Cardiac muscle cell (in vitro differentiated cells and primary cell): ENCODE data around the gene DNAH7. TPM values are rescaled to one million over a fixed set of nuclear protein-coding genes. Genes with fewer than 3 reads are reported as not detected.

Experiments used
- DNase-seq, 2 donors: peaks; one replicate each; pipeline versions ENCODE4 v3.0.0 to v3.0.0-alpha.2; 2010 to 2017; ENCODE audit warnings: low read depth in 1 of 2, low spot score in 1 of 2
- H3K27ac ChIP-seq: fragments of 200-600 bp; sonication (generic); 2 replicates; pipeline ENCODE4 v1.5.1; 2016
- H3K27me3 ChIP-seq: fragments of 200-600 bp; sonication (generic); 2 replicates; pipeline ENCODE4 v1.6.0; 2016; ENCODE audit warnings: control low read depth
- H3K36me3 ChIP-seq: fragments of 200-600 bp; sonication (generic); 2 replicates; pipeline ENCODE4 v1.5.1; 2016; ENCODE audit warnings: control low read depth
- H3K4me1 ChIP-seq: fragments of 200-600 bp; sonication (generic); 2 replicates; pipeline ENCODE4 v1.8.1; 2017; ENCODE audit warnings: low read depth, mild to moderate bottlenecking, mixed run types
- H3K4me3 ChIP-seq: fragments of 200-600 bp; sonication (generic); 2 replicates; pipeline ENCODE4 v1.5.1; 2016; ENCODE audit warnings: mild to moderate bottlenecking
- H3K9me3 ChIP-seq: fragments of 200-600 bp; sonication (generic); 2 replicates; pipeline ENCODE4 v1.5.1; 2017; ENCODE audit warnings: low read depth, mild to moderate bottlenecking, control low read depth
- polyA plus RNA-seq: library from polyadenylated mRNA; unstranded; fragments of >200 nt; fragmentation: Nextera tagmentation; extraction: Ambion mirVana; gene quantifications from 2 replicates; pipeline ENCODE4 v1.2.1, GENCODE V29; 2016
- total RNA-seq: library from RNA; depleted of rRNA; stranded (reverse); fragments of >200 nt; gene quantifications from 2 replicates; pipeline ENCODE4 v1.2.3, GENCODE V29; 2016
- TF ChIP-seq, protein P1 (sequence below): IDR thresholded peaks from 2 replicates; pipeline ENCODE4 v1.5.1; 2012; ENCODE audit warnings: low read depth, mild to moderate bottlenecking, low read length

Gene DNAH7
- total and polyA plus RNA-seq, 2 experiments from 2014 or later, result 0.75 to 1.8 TPM

DNA sequence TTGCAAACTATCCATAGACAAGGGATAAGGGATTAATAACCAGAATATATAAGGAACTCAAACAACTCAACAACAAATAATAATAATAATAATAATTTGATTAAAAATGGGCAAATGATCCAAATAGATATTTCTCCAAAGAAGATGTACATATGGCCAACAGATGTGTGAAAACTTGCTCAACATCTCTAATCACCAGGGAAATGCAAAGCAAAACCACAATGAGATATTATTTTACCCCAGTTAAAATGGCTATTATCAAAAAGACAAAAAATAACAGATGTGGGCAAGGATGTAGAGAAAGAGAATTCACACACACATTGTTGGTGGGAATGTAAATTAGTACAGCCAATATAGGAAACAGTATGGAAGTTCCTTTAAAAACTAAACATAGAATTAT is 26.9 kb downstream of the DNAH7 start:
- no peak overlapping the region for H3K27ac ChIP-seq
- no peak overlapping the region for H3K4me3 ChIP-seq
- TF ChIP-seq, protein P1, sequence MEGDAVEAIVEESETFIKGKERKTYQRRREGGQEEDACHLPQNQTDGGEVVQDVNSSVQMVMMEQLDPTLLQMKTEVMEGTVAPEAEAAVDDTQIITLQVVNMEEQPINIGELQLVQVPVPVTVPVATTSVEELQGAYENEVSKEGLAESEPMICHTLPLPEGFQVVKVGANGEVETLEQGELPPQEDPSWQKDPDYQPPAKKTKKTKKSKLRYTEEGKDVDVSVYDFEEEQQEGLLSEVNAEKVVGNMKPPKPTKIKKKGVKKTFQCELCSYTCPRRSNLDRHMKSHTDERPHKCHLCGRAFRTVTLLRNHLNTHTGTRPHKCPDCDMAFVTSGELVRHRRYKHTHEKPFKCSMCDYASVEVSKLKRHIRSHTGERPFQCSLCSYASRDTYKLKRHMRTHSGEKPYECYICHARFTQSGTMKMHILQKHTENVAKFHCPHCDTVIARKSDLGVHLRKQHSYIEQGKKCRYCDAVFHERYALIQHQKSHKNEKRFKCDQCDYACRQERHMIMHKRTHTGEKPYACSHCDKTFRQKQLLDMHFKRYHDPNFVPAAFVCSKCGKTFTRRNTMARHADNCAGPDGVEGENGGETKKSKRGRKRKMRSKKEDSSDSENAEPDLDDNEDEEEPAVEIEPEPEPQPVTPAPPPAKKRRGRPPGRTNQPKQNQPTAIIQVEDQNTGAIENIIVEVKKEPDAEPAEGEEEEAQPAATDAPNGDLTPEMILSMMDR, result no peak
- no peak for DNase-seq
- H3K36me3 ChIP-seq, result no peaks in the 10 kb centered on the region
- no peaks in the 10 kb centered on the region for H3K27me3 ChIP-seq
- no peaks in the 10 kb centered on the region for H3K4me1 ChIP-seq
- no peaks in the 10 kb centered on the region for H3K9me3 ChIP-seq

DNA sequence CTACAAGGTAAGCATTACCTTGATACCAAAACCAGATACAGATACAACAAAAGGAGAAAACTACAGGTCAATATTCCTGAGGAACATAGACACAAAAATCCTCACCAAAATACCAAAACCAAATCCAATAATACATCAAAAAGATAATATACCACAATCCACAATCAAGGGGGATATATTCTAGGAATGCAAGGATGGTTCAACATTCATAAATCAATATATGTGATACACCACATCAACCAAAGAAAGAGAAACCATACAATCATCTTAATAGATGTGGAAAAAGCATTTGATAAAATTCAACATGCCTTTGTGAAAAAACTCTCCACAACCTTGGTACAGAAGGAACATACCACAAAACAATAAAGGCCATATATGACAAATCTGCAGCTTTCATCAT is 28.4 kb downstream of the DNAH7 start:
- H3K4me1 ChIP-seq, result no peaks in the 10 kb centered on the region

DNA sequence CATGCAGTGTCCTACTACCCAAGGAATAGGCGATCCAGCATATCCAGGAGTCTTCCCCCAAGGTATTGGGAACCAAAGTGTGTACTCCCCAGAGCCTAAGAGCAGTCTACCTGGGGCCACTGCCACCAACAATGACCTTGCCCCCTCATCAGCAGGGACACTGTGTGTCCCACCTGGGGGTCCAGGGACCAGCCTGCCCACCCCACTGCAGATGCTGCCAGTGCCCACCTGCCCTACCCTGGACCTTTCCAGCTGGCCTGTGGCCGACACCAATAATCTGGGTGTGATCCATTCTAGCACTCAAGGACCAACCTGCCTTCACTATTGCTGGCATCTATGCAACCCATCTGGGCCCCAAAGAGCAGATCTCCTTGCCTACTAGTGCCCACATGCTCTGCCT is 32.2 kb downstream of the DNAH7 start:
- Histone ChIP-seq H3K4me3 (no peak overlapping the region), H3K9me3 (no peaks in the 10 kb centered on the region), H3K36me3 (no peaks in the 10 kb centered on the region), H3K27ac (no peak overlapping the region), H3K4me1 (no peaks in the 10 kb centered on the region), H3K27me3 (no peaks in the 10 kb centered on the region)
- no peak for DNase-seq
- TF ChIP-seq, protein P1, result no peak

More for the DNA sequence above, 28.4 kb downstream of the DNAH7 start:
- Histone ChIP-seq H3K4me3 (no peak overlapping the region), H3K36me3 (no peaks in the 10 kb centered on the region), H3K9me3 (no peaks in the 10 kb centered on the region), H3K27me3 (no peaks in the 10 kb centered on the region), H3K27ac (no peak overlapping the region)
- no peak for DNase-seq
- TF ChIP-seq, protein P1, result no peak

DNA sequence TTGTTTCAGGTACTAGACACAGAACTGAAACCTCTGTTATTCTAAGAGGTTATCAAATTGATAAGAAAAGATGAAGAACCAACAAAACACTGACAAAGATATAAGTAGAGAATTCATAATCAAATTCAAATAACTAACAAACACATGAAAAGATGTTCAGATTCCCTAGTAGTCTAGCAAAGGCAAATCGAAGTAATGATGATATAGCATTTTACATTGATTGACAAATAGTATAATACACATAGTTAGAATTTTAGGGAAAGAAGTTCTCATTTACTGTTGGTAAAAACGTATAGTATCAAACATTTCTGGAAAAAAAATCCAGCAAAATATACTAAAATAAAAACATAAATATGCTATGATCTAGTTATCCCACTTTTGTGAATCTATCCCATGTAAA is 50.6 kb downstream of the DNAH7 start:
- TF ChIP-seq, protein P1, result no peak
- H3K4me1 ChIP-seq, result no peaks in the 10 kb centered on the region
- no peak for DNase-seq
- H3K27ac ChIP-seq, result no peak overlapping the region
- H3K4me3 ChIP-seq, result no peak overlapping the region
- no peaks in the 10 kb centered on the region for H3K36me3 ChIP-seq
- H3K27me3 ChIP-seq, result no peaks in the 10 kb centered on the region
- H3K9me3 ChIP-seq, result no peaks in the 10 kb centered on the region

DNA sequence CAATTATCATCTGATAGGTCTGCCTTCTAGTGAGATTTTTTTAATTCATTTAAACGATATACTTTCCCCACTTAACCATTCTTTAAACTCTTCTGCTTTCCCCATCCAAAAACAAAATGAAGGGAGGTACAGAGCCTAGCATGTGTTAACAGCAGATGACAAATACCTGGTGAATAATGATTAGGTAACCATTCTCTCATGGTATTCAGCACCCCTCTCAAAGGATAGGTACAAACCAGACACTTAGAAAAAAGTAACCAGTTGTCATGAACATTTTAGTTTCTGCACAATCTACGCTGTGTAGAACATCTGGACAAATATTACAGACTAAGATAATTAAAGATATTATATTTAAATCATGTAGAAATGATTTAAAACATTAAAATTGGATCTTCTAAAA is 56.3 kb downstream of the DNAH7 start:
- no peak for DNase-seq
- Histone ChIP-seq H3K4me1 (no peaks in the 10 kb centered on the region), H3K36me3 (no peaks in the 10 kb centered on the region), H3K4me3 (no peak overlapping the region), H3K27me3 (no peaks in the 10 kb centered on the region), H3K27ac (no peak overlapping the region), H3K9me3 (no peaks in the 10 kb centered on the region)
- TF ChIP-seq, protein P1, result no peak

DNA sequence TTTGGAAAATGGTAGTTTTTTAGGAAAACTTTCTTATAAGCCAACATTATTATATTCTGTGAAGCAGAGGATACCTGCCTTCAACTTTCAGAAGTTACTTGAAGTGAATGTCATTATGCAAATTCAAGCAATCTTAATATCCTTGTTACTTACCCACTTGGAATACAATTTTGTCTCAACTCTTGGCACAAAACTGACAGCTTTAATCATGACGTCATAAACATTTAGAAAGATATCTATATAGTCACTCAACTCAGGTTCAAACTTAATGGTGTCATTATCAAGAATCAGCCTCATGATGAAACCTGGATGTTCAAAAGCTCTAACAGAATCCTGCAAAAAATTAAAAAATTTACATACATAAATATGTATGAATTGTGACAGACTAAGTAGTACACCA is 68.1 kb downstream of the DNAH7 start:
- no peaks in the 10 kb centered on the region for H3K36me3 ChIP-seq
- no peaks in the 10 kb centered on the region for H3K27me3 ChIP-seq
- DNase-seq, result no peak
- no peak overlapping the region for H3K4me3 ChIP-seq
- TF ChIP-seq, protein P1, result no peak
- H3K27ac ChIP-seq, result no peak overlapping the region
- no peaks in the 10 kb centered on the region for H3K9me3 ChIP-seq
- H3K4me1 ChIP-seq, result no peaks in the 10 kb centered on the region
